ENCODE measurements around the gene NKX2-1.
"Not testable (repeated sequence)": the region's sequence is repeated elsewhere in the genome, so short reads cannot be mapped to it uniquely, and the experiment has no call there.

The NKX2-1 gene

DNA sequence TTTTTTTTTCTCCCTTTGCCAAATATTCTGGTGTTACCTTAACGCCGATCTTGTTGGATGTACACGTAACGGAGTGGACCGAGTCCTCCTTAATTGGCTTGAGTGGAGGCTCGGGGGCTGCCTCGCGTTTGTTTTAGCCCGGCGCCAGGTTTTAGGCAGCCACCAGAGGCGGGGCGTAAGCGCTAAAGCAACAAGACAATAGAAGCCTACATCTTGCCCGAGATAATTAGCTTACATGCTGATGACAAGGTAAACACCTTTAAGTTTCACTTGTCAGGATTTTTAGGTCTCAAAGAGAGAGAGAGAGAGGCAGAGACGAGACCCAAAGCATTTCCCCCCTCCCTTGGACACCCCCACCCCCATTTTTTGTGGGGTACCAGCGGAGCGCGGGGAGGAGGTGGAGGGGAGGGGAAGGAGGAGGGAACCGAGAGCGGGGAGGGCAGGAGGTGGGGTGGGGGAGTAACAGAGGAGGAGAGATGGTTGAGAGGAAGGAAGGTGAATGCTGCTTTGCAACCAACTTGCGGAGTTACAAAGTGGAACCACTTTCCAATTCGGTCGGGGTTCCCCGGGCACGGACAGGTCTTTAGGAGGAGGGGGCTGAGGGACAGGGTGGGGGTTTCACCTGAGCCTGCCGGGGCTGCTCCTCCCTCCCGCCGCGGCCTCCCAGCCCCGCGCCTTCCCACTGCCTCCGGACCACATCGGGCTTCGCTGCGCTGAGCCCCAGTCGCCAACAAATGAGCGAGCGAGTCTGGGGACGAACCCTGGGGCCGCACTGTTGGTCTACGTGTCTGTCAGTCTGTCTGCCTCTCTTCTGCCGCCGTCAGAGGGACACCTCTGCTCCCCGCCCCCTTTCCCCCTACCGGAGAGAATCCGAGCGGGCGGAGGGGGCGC, at the start of gene NKX2-1:
NKX2-1 (minus strand) TSS at position 802 of the 891 bp plus-strand sequence; CDS start at position 699, 103 bp downstream.
- peak within 1 kb of the TSS; percentile 24 for H3K4me3 ChIP-seq (ENCODE audit: low read depth, low read length)

DNA sequence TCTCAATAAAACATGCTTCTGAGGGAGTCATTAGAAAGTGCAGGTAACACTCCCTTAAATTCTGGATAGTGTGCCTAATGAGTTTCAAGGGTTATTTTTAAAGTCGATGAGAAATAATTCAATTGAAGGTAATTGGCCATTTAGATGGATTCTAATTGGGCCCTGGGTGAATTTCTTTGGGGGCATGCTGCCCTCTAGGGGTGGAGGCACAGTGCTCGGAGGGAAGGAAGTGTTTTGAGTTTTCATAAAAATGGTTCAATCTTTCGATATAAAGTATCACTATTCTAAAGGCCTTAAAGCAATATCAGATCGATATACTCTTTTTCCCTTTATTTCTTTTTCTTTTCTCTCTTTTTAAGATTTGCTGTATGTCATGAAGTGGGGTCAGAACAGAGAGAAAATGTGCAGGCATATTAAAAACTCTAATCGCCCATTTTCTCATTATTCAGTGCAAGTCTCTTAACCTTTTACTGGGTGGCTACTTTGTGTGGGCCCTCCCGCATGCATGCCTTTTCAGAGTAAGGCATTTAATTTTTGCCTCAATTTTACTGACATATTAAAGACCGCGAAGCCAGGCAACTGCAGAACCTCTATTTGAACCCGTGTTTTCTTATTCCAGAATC, 36.9 kb upstream of the NKX2-1 start:
- no peak overlapping the region for H3K4me3 ChIP-seq (ENCODE audit: low read depth, low read length)

DNA sequence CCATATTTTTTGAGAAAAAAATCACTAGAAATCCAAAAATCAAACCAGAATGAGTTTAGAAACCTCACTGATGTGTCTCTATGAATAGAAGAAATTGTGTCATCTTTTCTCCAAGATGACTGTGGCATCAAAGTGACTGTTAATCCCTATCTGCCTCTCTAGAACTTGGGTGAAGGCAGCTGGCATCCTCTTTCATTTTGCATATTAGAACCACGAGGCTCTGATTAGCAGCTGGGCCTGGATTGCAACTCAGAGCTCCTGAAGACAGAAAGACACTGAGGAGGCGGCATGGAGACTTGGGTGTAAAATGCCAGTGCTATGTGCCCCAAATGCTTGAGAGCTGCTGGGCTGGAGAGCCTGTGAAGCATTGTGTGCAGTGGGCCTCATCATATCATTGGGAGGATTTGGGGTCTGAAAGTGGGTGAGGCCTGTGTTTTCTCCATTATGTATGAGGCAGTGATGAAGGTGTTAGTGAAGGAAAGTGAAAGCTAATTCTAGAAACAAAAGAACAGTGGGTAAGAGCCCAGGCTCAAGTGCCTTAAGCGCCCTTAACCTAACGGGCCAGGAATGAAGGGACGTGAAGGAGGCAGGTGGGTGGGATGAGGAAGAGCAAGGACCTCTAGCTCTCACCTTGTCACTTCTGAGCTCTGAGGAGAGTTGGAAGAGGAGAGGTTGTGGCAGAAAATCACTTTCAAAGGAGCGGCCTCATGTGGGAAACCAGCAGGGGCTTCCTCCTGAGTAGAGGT, 36.1 kb upstream of the NKX2-1 start:
- no peak overlapping the region for H3K4me3 ChIP-seq (ENCODE audit: low read depth, low read length)

DNA sequence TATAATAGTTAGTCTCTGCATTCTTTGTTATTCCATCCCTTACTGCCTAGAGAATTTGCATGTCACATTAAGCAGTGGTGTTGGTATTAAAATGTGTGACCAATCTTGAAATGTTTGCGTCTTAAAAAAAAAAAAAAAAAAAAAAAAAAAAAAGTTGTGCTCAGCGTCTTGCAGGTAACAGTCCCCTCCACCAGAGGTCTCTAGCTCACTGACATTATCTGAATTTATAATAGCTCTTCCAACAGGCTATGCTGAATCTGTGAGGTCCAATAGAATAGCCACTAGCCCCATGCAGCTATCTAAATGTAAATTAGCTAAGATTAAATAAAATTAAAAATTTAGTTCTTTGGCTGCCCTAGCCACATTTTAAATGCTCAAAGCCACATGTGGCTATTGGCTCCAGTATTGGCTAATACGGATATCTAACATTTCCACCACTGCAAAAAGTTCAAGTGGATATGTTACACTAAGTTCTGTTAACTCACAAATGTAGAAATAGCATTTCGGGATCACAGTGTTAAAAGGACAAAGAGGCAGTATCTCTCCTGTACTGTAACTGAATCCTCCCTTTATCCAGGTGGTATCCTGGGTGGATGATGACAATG, 33.7 kb upstream of the NKX2-1 start:
- no peak overlapping the region for H3K4me3 ChIP-seq (ENCODE audit: low read depth, low read length)

DNA sequence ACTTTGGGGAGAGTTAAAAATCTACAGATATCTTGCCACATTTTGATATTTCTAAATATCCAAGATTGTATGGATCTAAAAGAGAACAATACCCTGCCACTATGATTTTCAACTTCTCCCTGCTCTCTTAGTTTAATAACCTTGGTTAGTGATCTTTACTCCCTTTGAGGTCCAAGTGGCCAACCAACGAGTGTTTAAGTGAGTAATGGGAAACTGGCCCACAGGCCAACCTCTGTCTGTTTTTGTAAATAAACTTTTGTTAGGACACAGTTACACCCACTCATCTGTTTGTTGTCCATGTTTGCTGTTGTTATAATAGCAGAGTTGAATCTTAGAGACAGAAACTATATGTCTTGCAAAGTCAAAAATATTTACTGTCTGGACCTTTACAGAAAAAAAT, 30.9 kb upstream of the NKX2-1 start:
- no peak overlapping the region for H3K4me3 ChIP-seq (ENCODE audit: low read depth, low read length)

DNA sequence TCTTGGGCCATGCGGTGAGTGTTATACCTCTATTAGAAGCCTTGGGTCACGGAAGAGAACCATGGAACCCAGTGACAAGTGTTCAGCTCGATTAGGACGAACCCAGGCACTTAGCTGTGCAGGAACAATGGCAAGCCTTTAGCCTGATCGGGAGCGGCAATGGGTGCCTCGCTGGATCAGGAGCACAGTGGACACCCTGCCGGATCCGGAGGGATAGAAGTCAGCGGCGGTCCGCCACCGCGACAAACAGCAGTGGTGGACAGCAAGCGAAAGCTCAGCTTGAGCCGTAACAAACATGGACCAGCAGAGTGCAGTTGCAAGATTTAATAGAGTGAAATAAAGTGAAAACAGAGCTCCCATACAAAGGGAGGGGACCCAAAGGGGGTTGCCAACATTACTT, 24.2 kb upstream of the NKX2-1 start:
- H3K4me3 ChIP-seq (ENCODE audit: low read depth, low read length), result not testable (repeated sequence)

DNA sequence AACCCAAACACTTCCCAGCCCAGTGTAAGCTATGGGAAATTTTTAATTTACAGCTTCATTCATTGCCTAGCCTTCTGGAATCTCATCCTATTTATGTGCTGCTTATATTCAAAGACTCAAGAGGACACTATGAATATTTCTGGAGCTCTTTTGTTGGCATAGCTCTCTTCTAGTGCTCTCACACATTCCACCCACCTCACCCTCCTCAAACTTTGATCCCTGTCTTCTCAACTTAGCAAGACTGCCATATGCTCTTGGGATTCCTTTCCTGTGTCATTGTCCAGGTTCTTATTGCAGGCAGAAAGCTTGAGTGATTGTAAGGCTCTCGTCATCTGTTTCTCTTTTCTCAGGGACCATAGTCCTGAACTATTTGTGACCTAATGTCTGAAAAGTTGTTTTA, 18.0 kb upstream of the NKX2-1 start:
- H3K4me3 ChIP-seq (ENCODE audit: low read depth, low read length), result no peak overlapping the region

DNA sequence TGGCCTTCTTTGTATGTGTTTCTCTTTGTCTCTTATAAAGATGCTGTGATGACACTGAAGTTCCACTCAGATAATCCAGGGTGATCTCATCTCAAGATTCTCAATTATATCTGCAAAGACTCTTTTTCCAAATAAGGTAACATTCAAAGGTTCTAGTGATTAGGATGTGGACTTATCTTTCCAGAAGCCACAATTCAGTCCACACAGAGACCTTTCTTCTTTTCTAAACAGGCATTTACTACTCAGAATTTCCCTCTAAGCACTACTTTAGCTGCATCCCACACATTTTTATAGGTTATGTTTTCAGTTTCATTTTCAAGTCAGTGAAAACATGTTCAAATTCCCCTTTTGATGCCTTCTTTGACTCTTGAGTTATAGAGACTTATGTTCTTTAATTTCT, 9.0 kb upstream of the NKX2-1 start:
- no peak overlapping the region for H3K4me3 ChIP-seq (ENCODE audit: low read depth, low read length)

DNA sequence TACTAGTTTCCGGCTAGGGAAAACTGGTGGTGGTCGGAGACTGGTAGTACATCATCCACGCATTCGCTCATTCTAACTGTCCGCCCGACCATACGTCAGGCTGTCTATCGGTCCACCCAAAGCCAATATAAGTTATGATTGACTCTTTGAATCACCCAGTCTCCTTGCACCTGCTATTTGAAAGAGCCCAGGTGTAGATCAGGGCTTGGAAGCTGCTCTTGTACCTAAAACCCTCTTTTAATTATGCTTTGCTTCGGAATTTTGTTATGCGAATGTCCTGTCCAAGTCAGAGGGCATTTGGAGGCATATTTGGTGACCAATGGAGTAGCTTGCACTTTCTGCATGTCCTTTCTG, 5.7 kb upstream of the NKX2-1 start:
- H3K4me3 ChIP-seq (ENCODE audit: low read depth, low read length), result no peak overlapping the region

DNA sequence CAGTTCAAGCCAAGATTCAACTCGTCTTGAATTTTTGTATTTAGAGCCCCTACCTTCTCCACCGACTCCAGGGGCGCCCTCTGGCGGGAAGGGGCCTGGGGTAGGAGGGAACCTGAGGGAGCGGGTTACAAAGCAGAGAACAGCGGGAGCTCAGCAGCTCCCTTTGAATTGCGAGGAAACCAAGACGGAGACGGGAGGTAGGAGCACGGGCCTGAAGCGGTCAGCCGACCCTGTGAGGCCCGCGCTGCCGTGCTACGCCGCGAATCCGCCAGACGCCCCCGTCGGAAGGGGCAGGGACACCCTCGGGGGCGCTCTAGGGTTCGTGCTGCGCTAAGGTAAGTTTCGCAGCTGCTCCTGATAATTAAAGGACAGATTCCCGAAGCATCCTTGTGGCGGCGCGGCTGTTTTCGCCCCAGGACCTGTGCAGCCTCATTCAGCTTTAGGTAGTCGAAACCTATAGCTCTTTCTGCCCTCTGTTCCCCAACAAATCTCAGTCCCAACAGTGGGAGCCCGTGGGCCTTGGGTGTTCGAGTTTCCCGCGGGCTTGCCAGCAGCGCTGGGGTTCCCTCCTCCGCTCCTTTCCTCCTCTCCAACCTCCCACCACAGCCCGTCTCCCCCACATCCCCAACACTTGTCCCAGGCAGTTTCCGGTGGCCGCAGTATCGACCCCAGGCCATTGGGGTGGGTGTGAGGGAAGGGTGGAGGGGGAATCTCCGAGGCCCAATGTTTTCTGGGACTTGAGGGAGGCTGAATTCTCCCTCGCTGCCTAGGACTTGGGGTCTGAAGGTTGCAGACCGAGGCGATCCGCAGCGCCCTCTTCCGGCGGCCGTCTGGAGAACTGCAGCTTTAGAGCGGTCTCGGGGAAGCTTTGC, 5.1 kb upstream of the NKX2-1 start:
- H3K4me3 ChIP-seq (ENCODE audit: low read depth, low read length), result no peak overlapping the region

DNA sequence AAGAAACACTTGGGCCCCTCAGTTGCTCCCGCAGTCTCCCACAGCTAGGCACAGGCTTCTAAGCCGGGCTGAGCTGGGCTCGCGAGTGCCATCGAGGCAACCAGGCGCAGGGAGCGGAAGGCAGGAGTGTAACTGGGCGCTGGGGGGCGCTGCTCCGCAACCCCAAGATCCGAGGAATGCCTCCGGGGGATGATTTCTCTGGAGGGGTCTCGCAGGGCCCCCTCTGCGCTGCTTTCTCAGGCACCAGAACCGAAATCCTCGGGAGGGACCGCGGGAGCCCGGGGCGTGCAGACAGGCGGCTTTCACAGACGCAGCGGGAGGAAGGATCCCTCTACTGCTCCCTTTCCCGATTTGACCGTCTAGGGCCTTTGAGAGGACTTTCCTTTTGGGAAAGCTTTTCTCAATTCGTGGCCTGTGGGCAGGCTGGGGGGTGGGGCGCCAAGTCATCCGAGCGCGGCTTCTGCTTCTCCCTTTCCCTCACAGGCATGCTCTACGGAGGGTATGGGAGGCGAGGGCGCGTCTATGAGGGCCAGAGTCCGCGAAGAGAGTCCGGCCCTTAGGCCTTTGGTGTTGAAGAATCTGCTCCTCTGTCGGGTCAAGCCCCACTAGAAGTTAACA, 4.3 kb upstream of the NKX2-1 start:
- H3K4me3 ChIP-seq (ENCODE audit: low read depth, low read length), result no peak overlapping the region

DNA sequence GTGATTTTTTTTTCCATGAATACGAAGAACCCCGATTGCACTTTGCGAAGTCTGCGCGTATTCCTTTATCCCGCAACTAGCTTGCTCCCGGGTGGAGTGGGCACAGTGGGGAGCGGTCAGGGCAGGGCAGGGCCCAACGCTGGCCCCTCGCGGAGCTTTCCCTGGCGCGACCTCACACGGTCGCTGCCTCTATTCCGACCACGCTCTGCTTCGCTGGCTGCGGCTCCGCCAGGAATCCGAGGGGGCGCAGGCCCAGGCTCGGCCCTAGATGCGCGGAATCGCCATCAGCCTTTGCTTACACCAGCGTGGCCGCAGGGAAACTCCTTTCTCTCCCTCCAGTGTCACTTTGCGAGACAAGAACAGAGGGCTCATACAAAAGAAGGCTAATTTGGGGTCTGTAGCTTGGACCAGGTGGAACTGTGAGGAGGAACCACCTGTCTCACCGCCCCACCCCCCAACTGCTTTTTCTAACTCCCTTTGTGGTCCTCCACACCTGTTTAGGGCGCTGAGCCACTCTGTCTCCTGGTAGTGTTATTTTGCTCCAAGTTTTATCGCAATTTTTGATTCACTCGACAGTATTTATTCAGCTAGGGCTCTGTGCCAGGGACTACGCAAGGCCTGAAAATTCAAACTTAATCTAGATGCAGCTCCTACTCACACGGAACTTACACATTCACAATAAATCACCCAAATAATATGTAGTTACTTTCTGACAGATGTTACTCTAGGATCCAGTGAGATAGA, 3.1 kb upstream of the NKX2-1 start:
- no peak overlapping the region for H3K4me3 ChIP-seq (ENCODE audit: low read depth, low read length)

DNA sequence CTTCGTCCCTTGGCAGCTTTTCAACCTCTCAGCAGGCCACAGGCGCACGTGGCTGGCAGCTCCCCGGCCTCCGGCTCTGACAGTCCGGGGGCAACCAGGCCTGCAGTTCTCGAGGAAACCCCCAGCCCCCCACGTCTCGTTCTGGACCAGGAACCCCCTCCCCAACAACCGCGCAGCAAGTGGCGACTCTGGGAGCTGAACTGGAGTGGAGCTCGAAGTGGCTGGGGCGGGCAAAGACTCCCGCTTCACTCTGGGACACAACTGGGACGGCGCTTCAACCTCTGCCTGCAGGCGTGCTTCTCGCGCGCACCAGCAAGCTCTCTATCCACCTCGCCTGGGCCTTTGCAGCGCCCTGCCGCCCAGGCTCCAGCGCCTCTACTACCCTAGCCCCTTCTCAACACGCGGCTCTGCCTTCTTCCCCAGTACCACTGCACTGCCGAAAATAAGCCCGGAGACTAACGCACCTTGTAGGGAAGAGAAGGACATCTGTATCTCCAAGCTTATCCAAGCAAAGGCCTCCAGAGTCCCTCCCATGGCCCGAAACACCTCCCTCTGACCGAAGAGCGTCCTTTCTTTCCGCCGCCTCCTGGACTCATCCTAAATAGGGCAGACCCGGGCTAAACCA, 2.4 kb upstream of the NKX2-1 start:
- no peak overlapping the region for H3K4me3 ChIP-seq (ENCODE audit: low read depth, low read length)

DNA sequence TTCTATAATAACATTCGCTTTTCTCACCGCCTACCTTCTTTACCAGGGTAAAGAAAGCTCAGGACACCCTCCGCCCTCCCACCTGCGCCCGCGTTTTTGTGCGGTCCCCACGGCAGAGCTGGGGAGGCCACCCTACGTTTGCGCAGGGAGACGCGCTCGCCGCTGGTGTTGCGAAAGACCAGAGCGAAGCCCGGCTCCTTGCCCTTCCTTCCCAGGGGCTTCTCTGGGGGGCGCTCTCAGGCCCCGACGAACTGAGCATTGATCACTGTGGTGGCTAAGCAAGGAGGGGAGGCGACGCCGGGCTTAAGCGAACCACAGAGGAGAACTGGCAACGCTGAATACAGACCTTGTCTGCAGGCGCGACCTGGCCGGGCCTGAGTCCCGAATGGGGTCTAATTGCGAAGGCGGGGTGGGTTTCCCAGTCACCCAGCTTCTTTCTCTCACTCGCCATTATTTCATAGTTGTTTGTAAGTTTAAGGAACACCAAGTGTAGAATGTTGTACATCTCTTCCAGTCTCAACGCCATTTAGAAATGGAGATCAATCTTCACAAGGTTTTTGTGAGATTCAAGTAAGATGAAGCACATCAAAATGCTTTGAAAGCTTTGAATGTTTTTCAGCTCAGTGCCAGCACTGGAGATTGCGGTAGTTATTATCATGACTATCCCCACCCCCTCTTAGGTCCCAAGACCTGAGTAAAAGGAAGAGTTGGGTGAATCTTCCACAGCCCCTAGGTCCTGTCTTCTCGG, 1.7 kb upstream of the NKX2-1 start:
- H3K4me3 ChIP-seq (ENCODE audit: low read depth, low read length), result no peak overlapping the region

DNA sequence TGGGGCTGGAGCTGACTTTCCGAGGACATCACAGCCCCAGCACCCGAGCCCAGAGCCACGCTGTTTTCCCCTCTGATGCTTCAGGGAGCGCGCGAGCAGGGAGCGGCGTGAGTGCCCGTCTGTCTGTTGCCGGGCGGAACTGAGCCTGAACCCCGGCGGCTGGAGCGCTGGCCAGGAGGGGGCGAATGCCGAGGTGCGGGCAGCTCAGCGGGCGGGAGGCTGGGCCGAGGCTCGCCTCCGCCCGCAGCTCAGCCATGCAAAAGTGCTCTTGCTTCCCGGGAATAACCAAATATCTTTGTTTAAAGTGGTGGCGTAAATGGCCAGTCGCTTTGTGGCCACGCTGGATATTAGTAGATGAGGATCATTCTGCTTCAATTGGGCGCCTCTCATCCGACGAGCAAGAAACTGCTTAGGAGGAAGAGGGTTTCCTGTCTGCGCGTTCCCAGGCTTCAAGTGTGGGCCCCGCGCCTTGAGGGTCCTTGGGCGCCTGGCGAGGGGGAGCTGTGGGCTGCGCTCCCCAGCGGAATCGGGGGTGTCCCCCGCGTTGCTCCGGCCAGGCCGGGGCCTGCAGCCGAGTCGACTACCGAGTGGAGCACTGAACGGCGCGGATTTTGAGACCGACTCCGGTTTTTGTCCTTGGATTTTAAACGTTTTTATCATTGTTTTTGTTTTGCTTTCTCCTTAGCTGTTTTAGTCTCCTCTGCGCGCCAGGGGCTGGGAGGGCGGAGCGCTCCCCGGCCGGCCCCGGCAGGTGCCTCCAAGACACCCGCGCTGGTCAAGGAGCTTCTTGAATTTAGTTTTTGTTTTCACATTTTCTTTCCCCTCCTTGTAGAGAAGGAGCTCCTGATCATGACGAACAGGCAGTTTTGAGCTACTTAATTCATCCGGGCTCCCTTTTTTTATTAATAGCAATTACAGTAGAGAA, 831 bp upstream of the NKX2-1 start:
- no peak overlapping the region for H3K4me3 ChIP-seq (ENCODE audit: low read depth, low read length)

DNA sequence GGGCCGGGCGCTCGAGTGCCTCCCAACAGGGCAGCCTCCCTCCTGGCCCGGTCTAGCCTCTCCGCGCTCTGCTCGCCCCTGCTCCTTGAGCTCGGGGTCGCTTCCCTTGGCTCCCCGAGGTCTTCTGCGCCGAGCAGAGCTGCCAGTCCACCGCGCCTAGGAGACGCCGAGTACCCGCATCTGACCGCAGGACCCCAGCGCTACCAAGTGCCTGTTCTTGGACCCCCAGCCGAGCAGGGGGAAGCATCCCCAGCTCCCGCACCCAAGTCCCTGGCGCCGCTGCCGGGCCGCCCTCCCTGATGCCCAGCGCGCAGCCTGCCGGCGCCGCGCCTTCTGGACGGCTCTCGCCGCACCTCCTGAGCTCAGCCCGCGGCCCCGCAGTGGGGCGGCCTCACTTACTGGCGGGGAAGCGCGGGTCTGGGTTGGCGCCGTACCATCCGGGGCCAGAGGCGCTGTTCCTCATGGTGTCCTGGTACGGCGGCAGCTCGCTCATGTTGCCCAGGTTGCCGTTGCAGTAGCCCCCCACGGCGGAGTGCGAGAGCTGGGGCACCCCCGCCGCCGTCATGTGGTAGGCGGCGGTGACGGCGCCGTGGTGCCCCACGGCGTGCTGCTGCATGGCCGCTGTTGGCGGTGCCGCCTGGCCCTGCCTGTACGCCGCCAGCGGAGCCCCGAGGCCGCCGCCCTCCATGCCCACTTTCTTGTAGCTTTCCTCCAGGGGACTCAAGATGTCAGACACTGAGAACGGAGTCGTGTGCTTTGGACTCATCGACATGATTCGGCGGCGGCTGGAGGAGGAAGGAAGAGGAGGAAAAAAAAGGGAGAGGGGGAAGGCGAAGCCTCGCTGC, 1.2 kb downstream of the NKX2-1 start:
- H3K4me3 ChIP-seq (ENCODE audit: low read depth, low read length), result no peak overlapping the region
